Placental pericyte (primary cell): ENCODE measurements around the gene EGFL6. TPM values are rescaled to one million over a fixed set of nuclear protein-coding genes. Genes with fewer than 3 reads are reported as not detected.

Experiments
- total RNA-seq: library from RNA; depleted of rRNA; stranded (reverse); fragments of >200 nt; gene quantifications from 2 replicates; pipeline ENCODE4 v1.2.3, GENCODE V29; 2012

The EGFL6 gene, protein sequence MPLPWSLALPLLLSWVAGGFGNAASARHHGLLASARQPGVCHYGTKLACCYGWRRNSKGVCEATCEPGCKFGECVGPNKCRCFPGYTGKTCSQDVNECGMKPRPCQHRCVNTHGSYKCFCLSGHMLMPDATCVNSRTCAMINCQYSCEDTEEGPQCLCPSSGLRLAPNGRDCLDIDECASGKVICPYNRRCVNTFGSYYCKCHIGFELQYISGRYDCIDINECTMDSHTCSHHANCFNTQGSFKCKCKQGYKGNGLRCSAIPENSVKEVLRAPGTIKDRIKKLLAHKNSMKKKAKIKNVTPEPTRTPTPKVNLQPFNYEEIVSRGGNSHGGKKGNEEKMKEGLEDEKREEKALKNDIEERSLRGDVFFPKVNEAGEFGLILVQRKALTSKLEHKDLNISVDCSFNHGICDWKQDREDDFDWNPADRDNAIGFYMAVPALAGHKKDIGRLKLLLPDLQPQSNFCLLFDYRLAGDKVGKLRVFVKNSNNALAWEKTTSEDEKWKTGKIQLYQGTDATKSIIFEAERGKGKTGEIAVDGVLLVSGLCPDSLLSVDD
- total RNA-seq: 7.7 TPM in 1 of 2 replicates, not detected in the other

DNA sequence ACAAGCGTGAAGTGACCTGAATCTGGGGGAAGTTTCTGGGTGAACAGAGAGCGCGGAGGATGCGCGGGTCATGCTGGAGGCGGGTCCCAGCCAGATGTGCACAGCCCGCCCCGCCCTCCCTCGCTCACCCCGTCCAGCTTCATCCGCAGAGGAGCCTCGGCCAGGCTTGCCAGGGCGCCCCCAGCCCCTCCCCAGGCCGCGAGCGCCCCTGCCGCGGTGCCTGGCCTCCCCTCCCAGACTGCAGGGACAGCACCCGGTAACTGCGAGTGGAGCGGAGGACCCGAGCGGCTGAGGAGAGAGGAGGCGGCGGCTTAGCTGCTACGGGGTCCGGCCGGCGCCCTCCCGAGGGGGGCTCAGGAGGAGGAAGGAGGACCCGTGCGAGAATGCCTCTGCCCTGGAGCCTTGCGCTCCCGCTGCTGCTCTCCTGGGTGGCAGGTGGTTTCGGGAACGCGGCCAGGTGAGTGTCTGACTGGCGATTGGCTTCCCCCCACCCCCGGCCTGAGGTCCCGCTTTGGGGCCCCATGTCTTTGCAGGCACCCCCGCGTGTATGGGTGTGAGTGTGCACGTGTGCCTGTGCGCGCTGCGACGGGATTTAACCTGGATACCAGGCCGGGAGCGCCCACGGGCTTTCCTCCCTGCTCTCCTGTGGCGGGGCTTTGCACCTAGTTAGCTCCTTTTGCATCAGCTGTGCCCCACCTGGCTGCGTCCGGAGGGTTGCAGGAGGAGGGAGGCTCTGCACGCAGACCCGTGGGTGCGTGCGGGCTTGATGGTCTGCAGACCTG lies at the start of gene EGFL6:
TSS of gene EGFL6 (plus strand) at position 123 of the 782 bp plus-strand sequence. CDS start at position 384, 261 bp downstream.

DNA sequence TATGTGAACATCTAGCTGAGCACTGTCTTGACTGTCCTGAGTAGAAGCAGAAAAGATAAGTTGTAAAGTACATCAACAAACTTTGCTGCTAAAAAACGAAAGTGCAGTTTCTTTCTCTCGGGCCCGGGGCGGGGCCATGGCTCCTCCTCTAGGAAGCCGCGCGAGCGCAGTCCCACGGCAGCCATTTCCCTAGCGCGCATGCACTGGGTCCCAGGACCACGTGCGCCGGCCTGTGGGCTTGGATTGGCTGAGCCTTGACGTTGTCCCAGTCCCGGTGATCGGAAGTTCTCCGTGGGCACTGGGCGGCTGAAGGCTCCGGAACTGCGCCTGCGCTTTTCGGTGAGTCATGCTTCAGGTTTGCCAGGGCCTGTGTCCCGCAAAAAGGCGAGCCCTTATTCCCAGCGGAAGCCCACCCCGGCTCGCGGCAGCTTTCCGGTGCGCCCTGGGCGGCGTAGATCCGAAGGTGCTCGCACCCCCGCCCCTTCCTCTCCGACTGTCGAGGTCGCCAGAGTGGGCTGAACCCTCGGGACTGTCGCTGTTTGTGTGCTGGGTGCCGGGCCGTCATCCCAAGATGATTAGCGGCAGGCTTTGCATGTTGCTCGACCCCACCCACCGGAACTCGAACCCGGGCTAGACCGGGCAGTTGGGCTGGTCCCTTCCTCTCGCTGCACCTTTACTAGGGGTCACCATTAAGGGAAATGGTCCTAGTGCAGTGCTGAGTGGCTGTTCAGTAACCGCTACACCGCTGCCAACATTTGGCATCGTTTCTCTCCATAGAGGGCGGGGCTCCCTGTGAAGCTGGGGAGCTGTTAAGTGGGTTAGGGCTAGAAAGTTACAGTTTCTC lies 83.7 kb downstream of the EGFL6 start, which contains the start of gene TCEANC:
TSS of gene TCEANC (plus strand) at position 292 of the 844 bp plus-strand sequence. CDS start 9,368 bp downstream, outside the sequence.

Other genes with a start within 250 kb of the EGFL6 start
- gene ATXN3L, start 249.5 kb upstream of the EGFL6 start, total RNA-seq: not detected in 2 replicates
- gene TCEANC, start 83.5 kb downstream of the EGFL6 start, total RNA-seq: 1.7 and 3.3 TPM in 2 replicates
- gene RAB9A, start 119.5 kb downstream of the EGFL6 start, total RNA-seq: 20.9 and 39.8 TPM in 2 replicates
- gene TRAPPC2, start 165.0 kb downstream of the EGFL6 start, total RNA-seq: 10.7 and 14.9 TPM in 2 replicates
- 8.6 and 9.6 TPM in 2 replicates for gene OFD1, start 165.1 kb downstream of the EGFL6 start, total RNA-seq
- gene GPM6B, start 247.5 kb downstream of the EGFL6 start, total RNA-seq: 0.14 TPM in 1 of 2 replicates, not detected in the other